Endothelial cell of umbilical vein (primary cell): Measurements from ENCODE around the gene ADAMTSL3. TPM values are rescaled to one million over a fixed set of nuclear protein-coding genes. Genes with fewer than 3 reads are reported as not detected.
A peak's percentile ranks its signal among the peaks of the same experiment; 100 is the strongest.

Experiments
- BruUV-seq: library from RNA; stranded (reverse); fragments of 400-500 nt; replicated peaks from 2 replicates; lab custom pipeline; 2021; lab: Mats Ljungman, UMichigan
- CTCF ChIA-PET: fragments of 300-600, 350-600 bp; sonication (Branson Sonifier 250); formaldehyde crosslinking; loops from one replicate; lab custom pipeline; 2021; ENCODE audit warnings: antibody characterized with exemption, inconsistent platforms; lab: Charles Lee
- POLR2A ChIA-PET: fragments of 300-600, 350-600 bp; sonication (Branson Sonifier 250); formaldehyde crosslinking; loops from one replicate; lab custom pipeline; 2021; ENCODE audit warnings: antibody characterized with exemption, inconsistent platforms; lab: Charles Lee
- DNase-seq: peaks from one replicate; pipeline ENCODE4 v3.0.0-alpha.2; 2011; ENCODE audit warnings: low read depth, low spot score
- FAIRE-seq: peaks from 2 replicates; lab custom pipeline; 2011; peaks lifted over from hg19 to GRCh38; lab: Jason Lieb, UNC
- H2AFZ ChIP-seq: 2 replicates; pipeline ENCODE4 v1.6.0; 2012; ENCODE audit warnings: low read depth, low read length, control low read depth, inconsistent platforms
- H3K27ac ChIP-seq: 2 replicates; pipeline ENCODE4 v1.5.1; 2011; ENCODE audit warnings: low read depth, mild to moderate bottlenecking, control low read depth, low read length, moderate library complexity; ENCODE audit not compliant: insufficient read depth
- H3K27me3 ChIP-seq, 2 experiments: 2 replicates each; pipeline versions ENCODE4 v1.6.0 to v1.6.1; 2011; ENCODE audit warnings: low read length in 2 of 2, mixed read lengths in 1 of 2; ENCODE audit not compliant: control insufficient read depth in 2 of 2, insufficient read depth in 2 of 2
- H3K36me3 ChIP-seq, 2 experiments: 2 replicates in 1 of 2; 3 replicates in 1 of 2; pipeline ENCODE4 v1.5.1; 2011; ENCODE audit warnings: low read length in 2 of 2, mild to moderate bottlenecking in 1 of 2, moderate library complexity in 1 of 2; ENCODE audit not compliant: control insufficient read depth in 2 of 2, insufficient read depth in 2 of 2; ENCODE audit errors: extremely low read depth in 1 of 2
- H3K4me1 ChIP-seq: 3 replicates; pipeline ENCODE4 v1.5.1; 2011; ENCODE audit warnings: mild to moderate bottlenecking, low read length; ENCODE audit not compliant: control insufficient read depth, insufficient read depth; ENCODE audit errors: extremely low read depth
- H3K4me2 ChIP-seq: 2 replicates; pipeline ENCODE4 v1.6.1; 2011; ENCODE audit warnings: low read length, control low read depth, mixed read lengths; ENCODE audit not compliant: insufficient read depth
- H3K4me3 ChIP-seq, 3 experiments: fragments of 200-600 bp in 1 of 3; sonication (generic), shearing (Covaris generic) in 1 of 3; replicated peaks in 1 of 3; 2 replicates each; pipeline ENCODE4 v1.5.1; 2011 to 2016; ENCODE audit warnings: control low read depth in 3 of 3, low read length in 3 of 3, mild to moderate bottlenecking in 2 of 3, inconsistent platforms in 1 of 3, low read depth in 1 of 3, moderate library complexity in 1 of 3; ENCODE audit not compliant: insufficient read depth in 1 of 3
- H3K79me2 ChIP-seq: 2 replicates; pipeline ENCODE4 v1.6.0; 2012; ENCODE audit warnings: low read length, inconsistent platforms; ENCODE audit not compliant: control insufficient read depth, insufficient read depth
- H3K9ac ChIP-seq: replicated peaks from 2 replicates; pipeline ENCODE3; 2011; ENCODE audit warnings: low read length, control low read depth; ENCODE audit not compliant: insufficient read depth; ENCODE audit errors: extremely low read depth
- H3K9me1 ChIP-seq: replicated peaks from 3 replicates; pipeline ENCODE4 v1.6.0; 2011; ENCODE audit warnings: mild to moderate bottlenecking, low read length; ENCODE audit not compliant: control insufficient read depth, insufficient read depth; ENCODE audit errors: extremely low read depth
- H3K9me3 ChIP-seq: replicated peaks from 2 replicates; pipeline ENCODE4 v1.5.1; 2012; ENCODE audit warnings: low read length, inconsistent platforms; ENCODE audit not compliant: control insufficient read depth, insufficient read depth
- H4K20me1 ChIP-seq: replicated peaks from 2 replicates; pipeline ENCODE3; 2011; ENCODE audit warnings: mild to moderate bottlenecking, low read length; ENCODE audit not compliant: control insufficient read depth, insufficient read depth; ENCODE audit errors: extremely low read depth
- EZH2 ChIP-seq: IDR thresholded peaks from 2 replicates; pipeline ENCODE4 v1.6.1; 2012; ENCODE audit warnings: borderline replicate concordance, low read depth, mild to moderate bottlenecking, moderate library complexity, low read length, inconsistent platforms; ENCODE audit not compliant: severe bottlenecking
- FOS ChIP-seq: IDR thresholded peaks from 2 replicates; pipeline ENCODE4 v1.6.1; 2011; ENCODE audit warnings: mild to moderate bottlenecking, low read length, moderate library complexity, borderline replicate concordance; ENCODE audit not compliant: insufficient read depth
- GATA2 ChIP-seq: IDR thresholded peaks from 2 replicates; pipeline ENCODE4 v1.7.0; 2011; ENCODE audit warnings: low read depth, mild to moderate bottlenecking, moderate library complexity, mixed read lengths, low read length; ENCODE audit not compliant: insufficient read length, insufficient read depth
- JUN ChIP-seq: IDR thresholded peaks from 2 replicates; pipeline ENCODE4 v1.6.1; 2011; ENCODE audit warnings: borderline replicate concordance, low read depth; ENCODE audit not compliant: insufficient read length, insufficient read depth
- MYC ChIP-seq: IDR thresholded peaks from one replicate; pipeline ENCODE4 v1.6.1; 2011; ENCODE audit warnings: mild to moderate bottlenecking, low read depth, low read length
- POLR2A ChIP-seq: IDR thresholded peaks from 2 replicates; pipeline ENCODE4 v1.6.1; 2012; ENCODE audit warnings: low read depth, mild to moderate bottlenecking, control low read depth, low read length
- POLR2AphosphoS5 ChIP-seq: IDR thresholded peaks from 2 replicates; pipeline ENCODE4 v1.6.1; 2012; ENCODE audit warnings: low read depth, mild to moderate bottlenecking, control low read depth, low read length, moderate library complexity; ENCODE audit not compliant: insufficient read depth
- dilution Hi-C: fragments of 300-500 bp; cut with MboI; formaldehyde crosslinking; loops from one replicate; pipeline ENCODE4 v1.15.0; 2019; ENCODE audit warnings: low sequenced_read_pairs; ENCODE audit not compliant: extremely low pct_ligation_motif_present
- intact Hi-C: fragments of 100-400 bp; cut with micrococcal nuclease; formaldehyde crosslinking; loops from one replicate; pipeline ENCODE4 v1.10.0; 2022
- polyA plus RNA-seq, 4 experiments: library from polyadenylated mRNA; depleted of rRNA in 3 of 4; stranded (reverse) in 3 of 4; unstranded in 1 of 4; fragments of >200 nt; gene quantifications; 2 replicates each; pipeline versions ENCODE4 v1.2.1 to v1.2.3, GENCODE V29; 2011 to 2012; ENCODE audit warnings: missing spikeins in 1 of 4
- total RNA-seq: library from RNA; stranded (reverse); gene quantifications from 2 replicates; pipeline ENCODE4 v1.2.3, GENCODE V29; 2021
- TF ChIP-seq, protein P1 (sequence below): IDR thresholded peaks from 2 replicates; pipeline ENCODE4 v1.6.1; 2011; ENCODE audit not compliant: insufficient read depth, insufficient read length
- TF ChIP-seq, protein P2 (sequence below), 2 donors: IDR thresholded peaks; 1 replicate in 1 of 2; 2 replicates in 1 of 2; pipeline ENCODE4 v1.5.1; 2011; ENCODE audit warnings: low read length in 2 of 2, mild to moderate bottlenecking in 2 of 2, moderate library complexity in 2 of 2, control low read depth in 1 of 2, inconsistent platforms in 1 of 2, low read depth in 1 of 2; ENCODE audit not compliant: insufficient read depth in 1 of 2; ENCODE audit errors: extremely low read depth in 1 of 2

The ADAMTSL3 gene
- total and polyA plus RNA-seq, 2 donors (not counting 3 experiments of a cell fraction or from before 2014, with no cell fraction given) = not detected

DNA sequence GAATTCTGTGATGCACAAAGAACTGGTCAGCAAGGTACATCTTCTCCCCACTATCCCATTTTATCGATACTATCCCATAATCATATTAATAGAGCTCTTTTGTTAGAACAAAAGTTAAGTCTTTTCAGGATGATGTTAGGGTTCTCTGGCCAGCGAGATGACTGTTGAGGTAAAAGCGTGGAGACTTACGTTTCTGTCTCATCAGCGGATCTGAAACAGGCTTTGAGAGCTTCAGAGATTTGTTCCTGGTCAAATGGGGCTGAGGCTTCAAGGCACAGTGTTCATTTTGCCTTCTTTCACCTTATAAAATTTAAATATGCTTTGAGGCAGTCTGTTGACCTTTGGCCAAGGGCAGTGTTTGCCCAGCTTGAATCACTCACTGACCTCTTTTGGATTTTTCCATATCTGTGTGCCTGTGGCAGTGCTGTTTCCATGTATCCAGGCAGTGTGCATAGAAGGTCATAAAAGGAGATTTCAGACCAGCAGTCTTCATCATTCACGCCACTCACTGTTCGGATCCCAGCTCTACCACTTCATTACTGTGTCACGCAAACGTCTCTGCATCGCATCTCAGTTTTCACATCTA is 3.1 kb downstream of the ADAMTSL3 start:
- Histone ChIP-seq H3K36me3 (no peaks in the 10 kb centered on the region), H3K9me3 (no peaks in the 10 kb centered on the region), H3K79me2 (no peaks in the 10 kb centered on the region), H3K4me2 (no peak overlapping the region), H3K9ac (no peak overlapping the region), H3K27ac (no peak overlapping the region), H2AFZ (no peak overlapping the region), H3K4me1 (no peaks in the 10 kb centered on the region), H3K9me1 (no peaks in the 10 kb centered on the region), H3K4me3 (no peak overlapping the region), H3K27me3 (peaks cover 19% of the 10 kb centered on the region in 2 experiments), H4K20me1 (no peaks in the 10 kb centered on the region)
- intact Hi-C loops = no loop called here
- FAIRE-seq (peak; percentile 24), DNase-seq (no peak)
- POLR2A ChIA-PET = no interaction called here
- BruUV-seq = no TSS peak
- TF ChIP-seq, protein P1, sequence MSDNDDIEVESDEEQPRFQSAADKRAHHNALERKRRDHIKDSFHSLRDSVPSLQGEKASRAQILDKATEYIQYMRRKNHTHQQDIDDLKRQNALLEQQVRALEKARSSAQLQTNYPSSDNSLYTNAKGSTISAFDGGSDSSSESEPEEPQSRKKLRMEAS = no peak
- TF ChIP-seq, protein P2, sequence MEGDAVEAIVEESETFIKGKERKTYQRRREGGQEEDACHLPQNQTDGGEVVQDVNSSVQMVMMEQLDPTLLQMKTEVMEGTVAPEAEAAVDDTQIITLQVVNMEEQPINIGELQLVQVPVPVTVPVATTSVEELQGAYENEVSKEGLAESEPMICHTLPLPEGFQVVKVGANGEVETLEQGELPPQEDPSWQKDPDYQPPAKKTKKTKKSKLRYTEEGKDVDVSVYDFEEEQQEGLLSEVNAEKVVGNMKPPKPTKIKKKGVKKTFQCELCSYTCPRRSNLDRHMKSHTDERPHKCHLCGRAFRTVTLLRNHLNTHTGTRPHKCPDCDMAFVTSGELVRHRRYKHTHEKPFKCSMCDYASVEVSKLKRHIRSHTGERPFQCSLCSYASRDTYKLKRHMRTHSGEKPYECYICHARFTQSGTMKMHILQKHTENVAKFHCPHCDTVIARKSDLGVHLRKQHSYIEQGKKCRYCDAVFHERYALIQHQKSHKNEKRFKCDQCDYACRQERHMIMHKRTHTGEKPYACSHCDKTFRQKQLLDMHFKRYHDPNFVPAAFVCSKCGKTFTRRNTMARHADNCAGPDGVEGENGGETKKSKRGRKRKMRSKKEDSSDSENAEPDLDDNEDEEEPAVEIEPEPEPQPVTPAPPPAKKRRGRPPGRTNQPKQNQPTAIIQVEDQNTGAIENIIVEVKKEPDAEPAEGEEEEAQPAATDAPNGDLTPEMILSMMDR (IDR thresholded peaks at IDR 0.05; ENCODE audit: extremely low read depth in 1 of 2, insufficient read depth in 1 of 2, low read depth in 1 of 2, low read length in 2 of 2) = no peak
- no peak for TF ChIP-seq FOS
- no peak for TF ChIP-seq POLR2AphosphoS5
- TF ChIP-seq EZH2 = no peak
- TF ChIP-seq POLR2A = no peak
- TF ChIP-seq JUN = no peak
- no peak for TF ChIP-seq MYC
- TF ChIP-seq GATA2 = no peak
- dilution Hi-C loops = no loop called here
- CTCF ChIA-PET = no interaction called here
